Panc1 (cell line): ENCODE data around the gene C9orf78. TPM values are rescaled to one million over a fixed set of nuclear protein-coding genes. Genes with fewer than 3 reads are reported as not detected.

Source experiments
- ATAC-seq: fragments of 200-7000 bp; cut with Tn5 transposase; 2 replicates; pipeline ENCODE4 v1.9.1; 2020; ENCODE audit warnings: mild to moderate bottlenecking, moderate library complexity
- BruUV-seq: library from RNA; stranded (reverse); fragments of 400-500 nt; replicated peaks from 2 replicates; lab custom pipeline; 2021; lab: Mats Ljungman, UMichigan
- CTCF ChIA-PET: fragments of 300-600 bp; sonication (Branson Sonifier 250); formaldehyde crosslinking; loops from one replicate; lab custom pipeline; 2022; ENCODE audit warnings: antibody characterized with exemption; lab: Charles Lee
- POLR2A ChIA-PET: fragments of 300-600 bp; sonication (Branson Sonifier 250); formaldehyde crosslinking; loops from one replicate; lab custom pipeline; 2022; ENCODE audit warnings: antibody characterized with exemption; lab: Charles Lee
- DNase-seq: peaks from one replicate; pipeline ENCODE4 v3.0.0-alpha.2; 2010; ENCODE audit warnings: low read depth, low spot score
- H3K27ac ChIP-seq: 2 replicates; pipeline ENCODE4 v1.5.1; 2011; ENCODE audit warnings: mild to moderate bottlenecking, low read length, inconsistent platforms
- H3K27me3 ChIP-seq: fragments of 200-500 bp; sonication (Bioruptor generic); 2 replicates; pipeline ENCODE4 v1.6.0; 2014; ENCODE audit warnings: low read length, inconsistent platforms; ENCODE audit not compliant: control insufficient read depth, insufficient read depth
- H3K36me3 ChIP-seq: fragments of 200-500 bp; sonication (Bioruptor generic); 2 replicates; pipeline ENCODE4 v1.5.1; 2014; ENCODE audit warnings: inconsistent platforms, mild to moderate bottlenecking, low read length, moderate library complexity; ENCODE audit not compliant: control insufficient read depth, insufficient read depth
- H3K4me1 ChIP-seq: 2 replicates; pipeline ENCODE4 v1.5.1; 2011; ENCODE audit warnings: inconsistent platforms, mild to moderate bottlenecking, low read length, moderate library complexity; ENCODE audit not compliant: control insufficient read depth, insufficient read depth
- H3K4me3 ChIP-seq, 2 experiments: 2 replicates each; pipeline ENCODE4 v1.5.1; 2011 to 2012; ENCODE audit warnings: low read depth in 2 of 2, low read length in 2 of 2, mild to moderate bottlenecking in 2 of 2, inconsistent platforms in 1 of 2, moderate library complexity in 1 of 2
- H3K9me3 ChIP-seq: fragments of 200-500 bp; sonication (Bioruptor generic); 2 replicates; pipeline ENCODE4 v1.5.1; 2014; ENCODE audit warnings: low read depth, mild to moderate bottlenecking, inconsistent platforms, low read length, moderate library complexity; ENCODE audit not compliant: control insufficient read depth, insufficient read depth
- CTCF ChIP-seq: fragments of 450-650 bp; IDR thresholded peaks from 2 replicates; pipeline ENCODE4 v1.5.1; 2017; ENCODE audit warnings: mild to moderate bottlenecking
- POLR2AphosphoS5 ChIP-seq: IDR thresholded peaks from 2 replicates; pipeline ENCODE4 v1.6.1; 2012; ENCODE audit warnings: mild to moderate bottlenecking, low read depth, low read length, moderate library complexity
- REST ChIP-seq, 2 experiments: IDR thresholded peaks; 2 replicates each; pipeline ENCODE4 v1.6.1; 2011 to 2012; ENCODE audit warnings: low read depth in 2 of 2, control low read depth in 1 of 2, low read length in 1 of 2, mild to moderate bottlenecking in 1 of 2, moderate library complexity in 1 of 2; ENCODE audit not compliant: insufficient read depth in 1 of 2
- SIN3A ChIP-seq: IDR thresholded peaks from 2 replicates; pipeline ENCODE4 v1.6.1; 2012; ENCODE audit warnings: low read depth, mild to moderate bottlenecking, low read length, moderate library complexity, borderline replicate concordance; ENCODE audit not compliant: insufficient read depth
- TCF7L2 ChIP-seq: IDR thresholded peaks from 2 replicates; pipeline ENCODE4 v1.6.1; 2011; ENCODE audit warnings: mild to moderate bottlenecking, low read depth, low read length, inconsistent platforms
- in situ Hi-C: cut with HindIII; loops from 2 replicates; pipeline ENCODE4 v1.10.0; 2016; ENCODE audit warnings: low sequenced_read_pairs, low pct_unique_long_range_greater_than_20kb
- intact Hi-C: fragments of 100-400 bp; cut with micrococcal nuclease; formaldehyde crosslinking; loops from one replicate; pipeline ENCODE4 v1.10.0; 2022; ENCODE audit not compliant: unreplicated experiment
- total RNA-seq: library from RNA; stranded (reverse); gene quantifications from one replicate; pipeline ENCODE4 v1.2.1, GENCODE V29; 2021; ENCODE audit not compliant: unreplicated experiment

Gene C9orf78
- total RNA-seq, 1 experiment from 2014 or later = 33.6 TPM

- POLR2A ChIA-PET = no interaction called here
- ATAC-seq = peak; percentile 54
- Histone ChIP-seq H3K4me1 (no peaks in the 10 kb centered on the region), H3K36me3 (peaks cover 4% of the 10 kb centered on the region; the same call in 1 of the 2 replicates), H3K4me3 (peak overlapping the region; percentile 60 to 62), H3K9me3 (no peaks in the 10 kb centered on the region), H3K27ac (peak overlapping the region; percentile 66), H3K27me3 (no peaks in the 10 kb centered on the region)
- BruUV-seq = no TSS peak
- CTCF ChIA-PET = no interaction called here
- intact Hi-C loops (no loop called here), in situ Hi-C loops (no loop called here)
- TF ChIP-seq REST (IDR thresholded peaks at IDR 0.05; ENCODE audit: insufficient read depth in 1 of 2, low read depth in 2 of 2, low read length in 1 of 2) (no peak), SIN3A (no peak), CTCF (no peak), TCF7L2 (no peak), POLR2AphosphoS5 (no peak)
- DNase-seq = no peak
Measured at GRCh38 chr9:129822898-129823541, 12.1 kb downstream of the C9orf78 start.

- intact Hi-C loops = no loop called here
- DNase-seq = no peak
- POLR2A ChIA-PET = no interaction called here
Measured at GRCh38 chr9:129816501-129817435, 18.3 kb downstream of the C9orf78 start.

More at GRCh38 chr9:129816501-129817435, 18.3 kb downstream of the C9orf78 start:
- H3K4me1 ChIP-seq = no peaks in the 10 kb centered on the region
- H3K36me3 ChIP-seq = peaks cover 4% of the 10 kb centered on the region; the same call in 1 of the 2 replicates
- no peak for ATAC-seq
- no peaks in the 10 kb centered on the region for H3K27me3 ChIP-seq
- TF ChIP-seq REST (IDR thresholded peaks at IDR 0.05; ENCODE audit: insufficient read depth in 1 of 2, low read depth in 2 of 2, low read length in 1 of 2) (no peak), POLR2AphosphoS5 (no peak), TCF7L2 (no peak), SIN3A (no peak), CTCF (no peak)
- H3K27ac ChIP-seq = no peak overlapping the region
- CTCF ChIA-PET = no interaction called here
- BruUV-seq = no TSS peak
- in situ Hi-C loops = no loop called here
- H3K9me3 ChIP-seq = no peaks in the 10 kb centered on the region
- H3K4me3 ChIP-seq = no peak overlapping the region
